IMR-90 (cell line): ENCODE results near the gene NCAPH2. TPM values are rescaled to one million over a fixed set of nuclear protein-coding genes. Genes with fewer than 3 reads are reported as not detected.
A peak's percentile ranks its signal among the peaks of the same experiment; 100 is the strongest.

Experiments used
- ATAC-seq: fragments of 200-7000 bp; cut with Tn5 transposase; 2 replicates; pipeline ENCODE4 v1.9.1; 2020; ENCODE audit warnings: low read depth, mild to moderate bottlenecking, moderate library complexity
- BruUV-seq: library from RNA; stranded (reverse); fragments of 400-500 nt; replicated peaks from 2 replicates; lab custom pipeline; 2021; lab: Mats Ljungman, UMichigan
- CTCF ChIA-PET: fragments of 300-600 bp; formaldehyde crosslinking; extraction: SDS; loops from one replicate; lab custom pipeline; 2021; ENCODE audit warnings: antibody characterized with exemption; lab: Yijun Ruan, JAX
- POLR2A ChIA-PET: fragments of 300-600 bp; sonication (Branson Sonifier 250); formaldehyde crosslinking; loops from one replicate; lab custom pipeline; 2022; ENCODE audit warnings: antibody characterized with exemption; ENCODE audit not compliant: unreplicated experiment; lab: Charles Lee
- DNase-seq: peaks from one replicate; pipeline ENCODE4 v3.0.0; 2013
- H2AFZ ChIP-seq: replicated peaks from 2 replicates; pipeline ENCODE3; 2013; ENCODE audit warnings: low read length, mild to moderate bottlenecking; ENCODE audit not compliant: poor library complexity
- H2AK5ac ChIP-seq: 2 replicates; pipeline ENCODE4 v1.6.1; 2013; ENCODE audit warnings: low read depth, low read length, inconsistent platforms
- H2AK9ac ChIP-seq: replicated peaks from 2 replicates; pipeline ENCODE3; 2013; ENCODE audit warnings: mild to moderate bottlenecking, low read depth, low read length, moderate library complexity; ENCODE audit not compliant: poor library complexity
- H2BK120ac ChIP-seq: 2 replicates; pipeline ENCODE4 v1.6.1; 2013; ENCODE audit warnings: low read depth, low read length, inconsistent platforms
- H2BK15ac ChIP-seq: 3 replicates; pipeline ENCODE4 v1.6.1; 2013; ENCODE audit warnings: low read depth, low read length, inconsistent platforms
- H2BK20ac ChIP-seq: 2 replicates; pipeline ENCODE4 v1.6.1; 2013; ENCODE audit warnings: low read depth, mild to moderate bottlenecking, inconsistent platforms, low read length, moderate library complexity
- H2BK5ac ChIP-seq: 2 replicates; pipeline ENCODE4 v1.6.1; 2013; ENCODE audit warnings: mild to moderate bottlenecking, low read depth, low read length, inconsistent platforms; ENCODE audit not compliant: poor library complexity, severe bottlenecking
- H3K14ac ChIP-seq: replicated peaks from 2 replicates; pipeline ENCODE4 v1.6.1; 2013; ENCODE audit warnings: low read depth, low read length, inconsistent platforms
- H3K18ac ChIP-seq: 2 replicates; pipeline ENCODE4 v1.6.1; 2013; ENCODE audit warnings: low read depth, low read length, control low read depth
- H3K23ac ChIP-seq: 2 replicates; pipeline ENCODE4 v1.6.1; 2013; ENCODE audit warnings: low read depth, low read length, inconsistent platforms
- H3K27ac ChIP-seq: 2 replicates; pipeline ENCODE4 v1.5.1; 2013; ENCODE audit warnings: mild to moderate bottlenecking, control low read depth, low read length; ENCODE audit not compliant: insufficient read depth
- H3K27me3 ChIP-seq: 2 replicates; pipeline ENCODE4 v1.6.1; 2013; ENCODE audit warnings: low read length; ENCODE audit not compliant: control insufficient read depth, insufficient read depth
- H3K36me3 ChIP-seq: 2 replicates; pipeline ENCODE4 v1.6.1; 2013; ENCODE audit warnings: low read length, mixed read lengths; ENCODE audit not compliant: control insufficient read depth, insufficient read depth
- H3K4ac ChIP-seq: 2 replicates; pipeline ENCODE4 v1.6.1; 2013; ENCODE audit warnings: low read depth, low read length, inconsistent platforms
- H3K4me1 ChIP-seq: 2 replicates; pipeline ENCODE4 v1.6.1; 2013; ENCODE audit warnings: low read length, mixed read lengths; ENCODE audit not compliant: control insufficient read depth, insufficient read depth
- H3K4me2 ChIP-seq: 2 replicates; pipeline ENCODE4 v1.6.1; 2013; ENCODE audit warnings: low read depth, mild to moderate bottlenecking, control low read depth, low read length, moderate library complexity
- H3K4me3 ChIP-seq: 2 replicates; pipeline ENCODE4 v1.5.1; 2013; ENCODE audit warnings: low read depth, mild to moderate bottlenecking, control low read depth, low read length, moderate library complexity; ENCODE audit not compliant: insufficient read depth
- H3K56ac ChIP-seq: 2 replicates; pipeline ENCODE4 v1.6.1; 2013; ENCODE audit warnings: low read length, inconsistent platforms; ENCODE audit not compliant: insufficient read depth; ENCODE audit errors: extremely low read depth
- H3K79me1 ChIP-seq, 2 experiments: 2 replicates each; pipeline ENCODE4 v1.6.1; 2013; ENCODE audit warnings: low read length in 2 of 2, inconsistent platforms in 1 of 2, low read depth in 1 of 2
- H3K9ac ChIP-seq: 2 replicates; pipeline ENCODE4 v1.6.1; 2013; ENCODE audit warnings: low read depth, low read length, control low read depth
- H3K9me1 ChIP-seq: 2 replicates; pipeline ENCODE4 v1.6.1; 2013; ENCODE audit warnings: low read length, inconsistent platforms; ENCODE audit not compliant: insufficient read depth
- H3K9me3 ChIP-seq: 2 replicates; pipeline ENCODE4 v1.6.1; 2013; ENCODE audit warnings: low read length; ENCODE audit not compliant: control insufficient read depth, insufficient read depth
- H4K20me1 ChIP-seq: 2 replicates; pipeline ENCODE4 v1.6.1; 2013; ENCODE audit warnings: low read length, inconsistent platforms; ENCODE audit not compliant: insufficient read depth
- H4K5ac ChIP-seq: 2 replicates; pipeline ENCODE4 v1.6.1; 2013; ENCODE audit warnings: mild to moderate bottlenecking, low read depth, low read length, control low read depth
- H4K8ac ChIP-seq, 2 experiments: 2 replicates each; pipeline ENCODE4 v1.6.1; 2013; ENCODE audit warnings: low read depth in 2 of 2, low read length in 2 of 2, control low read depth in 1 of 2, inconsistent platforms in 1 of 2
- H4K91ac ChIP-seq: 2 replicates; pipeline ENCODE4 v1.6.1; 2013; ENCODE audit warnings: low read depth, low read length, inconsistent platforms; ENCODE audit not compliant: insufficient read depth
- BHLHE40 ChIP-seq: fragments of 150-350 bp; IDR thresholded peaks from 2 replicates; pipeline ENCODE4 v1.6.1; 2016; ENCODE audit warnings: mild to moderate bottlenecking, low read depth, low read length
- FOS ChIP-seq: fragments of 150-350 bp; IDR thresholded peaks from 2 replicates; pipeline ENCODE4 v1.6.1; 2016; ENCODE audit warnings: low read depth, low read length
- MAZ ChIP-seq: IDR thresholded peaks from 2 replicates; pipeline ENCODE4 v1.6.1; 2012; ENCODE audit warnings: low read depth, mild to moderate bottlenecking, low read length, improper control_type of control experiment, moderate library complexity, borderline replicate concordance
- MXI1 ChIP-seq: IDR thresholded peaks from 2 replicates; pipeline ENCODE4 v1.6.1; 2012; ENCODE audit warnings: low read depth, mild to moderate bottlenecking, low read length, moderate library complexity, borderline replicate concordance
- NFE2L2 ChIP-seq: fragments of 150-350 bp; IDR thresholded peaks from 2 replicates; pipeline ENCODE4 v1.6.1; 2016; ENCODE audit warnings: low read depth, mild to moderate bottlenecking, low read length
- POLR2A ChIP-seq: IDR thresholded peaks from 2 replicates; pipeline ENCODE4 v1.6.1; 2012; ENCODE audit warnings: mild to moderate bottlenecking, low read depth, low read length
- RCOR1 ChIP-seq: IDR thresholded peaks from 2 replicates; pipeline ENCODE4 v1.6.1; 2012; ENCODE audit warnings: mild to moderate bottlenecking, low read length, improper control_type of control experiment; ENCODE audit not compliant: insufficient replicate concordance
- WGBS, 2 experiments: methylation state at CpG; one replicate each; pipeline versions ENCODE4 v1.1.5 to v1.1.7; 2013; ENCODE audit warnings: missing lambda C conversion rate in 2 of 2; ENCODE audit not compliant: insufficient read length in 1 of 2; ENCODE audit errors: extremely low coverage in 2 of 2; 5-methylcytosine and 5-hydroxymethylcytosine counted together
- dilution Hi-C: fragments of 300-500 bp; cut with HindIII; formaldehyde crosslinking; loops from one replicate; pipeline ENCODE4 v1.14.3; 2018; ENCODE audit warnings: low sequenced_read_pairs; ENCODE audit not compliant: unreplicated experiment
- in situ Hi-C: fragments of 300-500 bp; cut with MboI; formaldehyde crosslinking; loops from 3 replicates; pipeline ENCODE4 v1.14.3; 2019; ENCODE audit warnings: low sequenced_read_pairs, inconsistent platforms, mixed read lengths
- intact Hi-C: fragments of 100-400 bp; cut with micrococcal nuclease; formaldehyde crosslinking; loops from 2 replicates; pipeline ENCODE4 v1.10.0; 2022
- polyA plus RNA-seq, 3 experiments: library from polyadenylated mRNA; depleted of rRNA; stranded (reverse); fragments of >200 nt; gene quantifications; 2 replicates each; pipeline ENCODE4 v1.2.3, GENCODE V29; 2012; ENCODE audit warnings: low replicate concordance in 1 of 3
- total RNA-seq: library from RNA; depleted of rRNA; stranded (reverse); fragments of >200 nt; gene quantifications from 2 replicates; pipeline ENCODE4 v1.2.3, GENCODE V29; 2012
- TF ChIP-seq, protein P1 (sequence below): fragments of 150-350 bp; IDR thresholded peaks from 2 replicates; pipeline ENCODE4 v1.6.1; 2017; ENCODE audit warnings: mild to moderate bottlenecking, antibody characterized with exemption, low read length, low read depth
- TF ChIP-seq, protein P2 (sequence below): conservative IDR thresholded peaks from 2 replicates; pipeline ENCODE4 v1.5.1; 2012; ENCODE audit warnings: mild to moderate bottlenecking, low read depth, low read length, improper control_type of control experiment

The NCAPH2 gene
- total and polyA plus RNA-seq, 2 of the 4 experiments (the other 2 are of a cell fraction) = 30.2 to 38.5 TPM

DNA sequence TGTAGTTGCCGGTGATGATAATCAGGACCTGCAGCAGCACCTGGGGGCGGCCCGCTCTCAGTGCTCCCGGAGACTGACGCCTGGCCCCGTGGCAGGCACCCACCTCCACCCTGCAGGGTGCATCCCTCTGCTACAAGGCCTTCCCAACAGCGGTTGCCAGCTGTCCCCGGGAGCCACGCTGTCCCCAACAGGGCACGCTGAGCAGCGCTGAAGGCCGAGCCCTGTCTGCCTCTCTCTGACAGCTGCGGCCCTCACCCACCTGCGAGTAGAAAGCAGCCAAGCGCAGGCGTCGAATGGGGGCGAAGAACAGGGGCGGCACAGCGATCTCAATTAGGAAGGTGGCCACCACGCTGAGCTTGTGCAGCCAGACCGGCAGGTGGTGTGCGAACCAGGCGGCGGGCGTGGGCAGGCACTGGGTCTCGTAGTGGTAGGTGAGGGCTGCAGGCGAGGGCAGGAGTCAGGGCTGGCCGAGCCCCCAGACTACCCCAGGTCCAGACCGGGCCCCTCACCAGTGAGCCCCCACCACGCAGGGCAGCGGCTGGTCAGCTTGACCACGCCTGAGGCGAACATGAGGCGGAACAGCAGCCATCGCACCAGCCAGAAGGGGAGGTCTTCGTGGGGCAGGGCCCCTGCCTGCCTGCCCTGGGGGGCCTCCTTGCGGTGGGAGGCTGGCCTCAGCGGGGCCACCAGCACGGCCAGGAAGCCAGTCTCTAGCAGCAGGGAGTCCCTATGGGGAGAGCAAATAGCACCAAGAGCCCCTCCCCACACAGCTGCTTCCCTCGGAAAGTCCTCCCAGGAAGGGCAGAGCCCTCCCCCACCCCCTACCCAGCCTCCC lies 2.0 kb upstream of the NCAPH2 start (continued):
- no peak for TF ChIP-seq FOS

DNA sequence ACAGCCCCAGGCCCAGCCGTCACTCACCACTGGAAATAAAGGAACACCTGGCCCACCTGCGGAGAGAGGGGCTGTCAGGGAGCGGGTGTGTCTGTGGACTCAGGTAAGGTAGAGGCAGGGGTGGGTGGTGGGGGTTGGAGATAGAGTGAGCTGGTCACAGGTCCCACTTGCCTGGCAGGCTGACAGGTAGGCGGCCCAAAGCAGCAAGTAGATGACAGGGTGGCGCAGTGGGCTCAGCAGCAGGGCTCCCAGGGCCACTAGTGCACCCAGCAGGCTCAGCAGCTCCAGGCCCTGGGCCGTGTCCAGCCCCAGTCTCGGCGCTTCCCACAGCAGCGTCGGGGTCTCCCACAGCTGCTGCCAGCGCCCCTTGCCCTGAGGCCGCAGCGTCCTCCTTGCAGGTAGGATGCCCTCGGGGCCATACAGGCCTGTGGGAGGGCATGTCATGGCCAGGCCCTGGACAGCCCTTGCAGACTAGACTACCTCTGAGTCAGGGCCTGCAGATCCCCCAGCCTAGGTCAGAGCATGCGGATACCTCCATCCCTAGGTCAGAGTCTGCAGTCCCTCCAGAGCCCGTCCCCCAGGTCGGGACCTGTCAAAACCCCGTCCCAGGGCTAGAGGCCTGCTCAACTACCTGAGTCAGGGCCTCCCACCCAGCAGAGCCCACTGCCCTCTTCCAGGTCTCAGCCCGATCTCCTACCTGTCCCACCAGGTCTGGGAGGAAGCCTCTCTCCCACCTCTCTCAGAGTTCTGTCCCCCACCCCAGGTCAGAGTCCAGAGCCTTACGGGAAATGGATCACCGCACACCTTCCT lies 1.2 kb upstream of the NCAPH2 start:
- POLR2A ChIA-PET = no interaction called here
- no peak overlapping the region for H2BK20ac ChIP-seq
- H2BK15ac ChIP-seq = peak overlapping the region; percentile 0; the same call in 1 of the 3 replicates
- H2AFZ ChIP-seq = peak overlapping the region; percentile 99
- H3K56ac ChIP-seq = peak overlapping the region; percentile 81
- H3K4me3 ChIP-seq = peak overlapping the region; percentile 100
- no peaks in the 10 kb centered on the region for H3K9me1 ChIP-seq
- peak overlapping the region; percentile 70 for H4K91ac ChIP-seq
- intact Hi-C loops = no loop called here
- DNase-seq = no peak
- peaks cover 4% of the 10 kb centered on the region for H3K4me1 ChIP-seq
- peak overlapping the region; percentile 70 for H2BK120ac ChIP-seq
- peak overlapping the region; percentile 87 for H3K14ac ChIP-seq
- peak overlapping the region; percentile 95 for H3K27ac ChIP-seq
- H4K5ac ChIP-seq = peak overlapping the region; percentile 98
- H2BK5ac ChIP-seq = peak overlapping the region; percentile 88
- no peaks in the 10 kb centered on the region for H3K9me3 ChIP-seq
- no peaks in the 10 kb centered on the region for H3K27me3 ChIP-seq
- in situ Hi-C loops = no loop called here
- peak overlapping the region; percentile 73 for H3K23ac ChIP-seq
- BruUV-seq = no TSS peak
- H4K8ac ChIP-seq = peak overlapping the region; percentile 80 to 90
- no peaks in the 10 kb centered on the region; the same call in 1 of the 2 replicates for H4K20me1 ChIP-seq
- dilution Hi-C loops = no loop called here
- peak overlapping the region; percentile 87 for H3K4me2 ChIP-seq
- peak overlapping the region; percentile 97 for H2AK5ac ChIP-seq
- H3K79me1 ChIP-seq = peaks cover 8 to 49% of the 10 kb centered on the region in 2 experiments
- H3K4ac ChIP-seq = peak overlapping the region; percentile 97
- ATAC-seq = no peak; the same call in 1 of the 2 replicates
- peaks cover 28% of the 10 kb centered on the region for H3K36me3 ChIP-seq
- CTCF ChIA-PET = no interaction called here
- no peak for TF ChIP-seq MXI1
- TF ChIP-seq, protein P1, sequence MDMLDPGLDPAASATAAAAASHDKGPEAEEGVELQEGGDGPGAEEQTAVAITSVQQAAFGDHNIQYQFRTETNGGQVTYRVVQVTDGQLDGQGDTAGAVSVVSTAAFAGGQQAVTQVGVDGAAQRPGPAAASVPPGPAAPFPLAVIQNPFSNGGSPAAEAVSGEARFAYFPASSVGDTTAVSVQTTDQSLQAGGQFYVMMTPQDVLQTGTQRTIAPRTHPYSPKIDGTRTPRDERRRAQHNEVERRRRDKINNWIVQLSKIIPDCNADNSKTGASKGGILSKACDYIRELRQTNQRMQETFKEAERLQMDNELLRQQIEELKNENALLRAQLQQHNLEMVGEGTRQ = no peak
- TF ChIP-seq POLR2A = no peak
- TF ChIP-seq MAZ = no peak
- no peak for TF ChIP-seq NFE2L2
- TF ChIP-seq BHLHE40 = no peak
- TF ChIP-seq, protein P2, sequence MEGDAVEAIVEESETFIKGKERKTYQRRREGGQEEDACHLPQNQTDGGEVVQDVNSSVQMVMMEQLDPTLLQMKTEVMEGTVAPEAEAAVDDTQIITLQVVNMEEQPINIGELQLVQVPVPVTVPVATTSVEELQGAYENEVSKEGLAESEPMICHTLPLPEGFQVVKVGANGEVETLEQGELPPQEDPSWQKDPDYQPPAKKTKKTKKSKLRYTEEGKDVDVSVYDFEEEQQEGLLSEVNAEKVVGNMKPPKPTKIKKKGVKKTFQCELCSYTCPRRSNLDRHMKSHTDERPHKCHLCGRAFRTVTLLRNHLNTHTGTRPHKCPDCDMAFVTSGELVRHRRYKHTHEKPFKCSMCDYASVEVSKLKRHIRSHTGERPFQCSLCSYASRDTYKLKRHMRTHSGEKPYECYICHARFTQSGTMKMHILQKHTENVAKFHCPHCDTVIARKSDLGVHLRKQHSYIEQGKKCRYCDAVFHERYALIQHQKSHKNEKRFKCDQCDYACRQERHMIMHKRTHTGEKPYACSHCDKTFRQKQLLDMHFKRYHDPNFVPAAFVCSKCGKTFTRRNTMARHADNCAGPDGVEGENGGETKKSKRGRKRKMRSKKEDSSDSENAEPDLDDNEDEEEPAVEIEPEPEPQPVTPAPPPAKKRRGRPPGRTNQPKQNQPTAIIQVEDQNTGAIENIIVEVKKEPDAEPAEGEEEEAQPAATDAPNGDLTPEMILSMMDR = no peak
- TF ChIP-seq RCOR1 = no peak
- 23% methylated on average over 9 of the region's 21 CpGs; no CpG with 5 or more reads in 1 of the 2 experiments for WGBS, 2 experiments
- H2AK9ac ChIP-seq = peak overlapping the region; percentile 100
- H3K18ac ChIP-seq = peak overlapping the region; percentile 81; the same call in 1 of the 2 replicates
- peak overlapping the region; percentile 98 for H3K9ac ChIP-seq
